Upper lobe of right lung (tissue), 1 donor: ENCODE data around the gene MXRA7. TPM values are rescaled to one million over a fixed set of nuclear protein-coding genes. Genes with fewer than 3 reads are reported as not detected.

ENCODE experiments used
- ATAC-seq: fragments of 200-7000 bp; cut with Tn5 transposase; one replicate; pipeline ENCODE4 v1.9.1; 2020; ENCODE audit warnings: mild to moderate bottlenecking, moderate library complexity
- DNase-seq: peaks from one replicate; pipeline ENCODE4 v3.0.0-alpha.2; 2020
- H3K27ac ChIP-seq: fragments of 200-600 bp; one replicate; pipeline ENCODE4 v1.8.0; 2022
- H3K27me3 ChIP-seq: fragments of 200-600 bp; one replicate; pipeline ENCODE4 v1.8.0; 2022; ENCODE audit warnings: mild to moderate bottlenecking
- H3K36me3 ChIP-seq: fragments of 200-600 bp; one replicate; pipeline ENCODE4 v1.8.0; 2022
- H3K4me1 ChIP-seq: fragments of 200-600 bp; one replicate; pipeline ENCODE4 v1.8.0; 2022
- H3K4me3 ChIP-seq: fragments of 200-600 bp; one replicate; pipeline ENCODE4 v1.8.0; 2022; ENCODE audit warnings: mild to moderate bottlenecking
- H3K9me3 ChIP-seq: fragments of 200-600 bp; one replicate; pipeline ENCODE4 v1.8.0; 2022
- CTCF ChIP-seq: fragments of 200-600 bp; IDR thresholded peaks from one replicate; pipeline ENCODE4 v1.8.0; 2022; ENCODE audit warnings: antibody characterized with exemption
- intact Hi-C: fragments of 100-400 bp; cut with DNase I; formaldehyde crosslinking; loops from one replicate; pipeline ENCODE4 v1.11.0; 2022
- total RNA-seq: library from RNA; stranded (reverse); fragmentation: NEBNext Ultra II Directional; extraction: Animal tissue kit (Norgen Biotek cat#: 25700); gene quantifications from one replicate; pipeline ENCODE4 v1.2.1, GENCODE V29; 2021
- donor health status: DM: no; HTN: yes; CAD: no; lungs with severe emphysema.

Gene MXRA7
- total RNA-seq, 1 donor from 2014 or later: 159 TPM

GRCh38 chr17:76737082-76737675, 26.4 kb upstream of the MXRA7 start, which contains the start of gene SRSF2:
TSS of gene SRSF2 (minus strand) at chr17:76737331. CDS start at chr17:76737160, 171 bp downstream.
- peak within 1 kb of the TSS; percentile 98 for H3K27ac ChIP-seq
- no peaks in the 10 kb centered on the region for H3K27me3 ChIP-seq
- ATAC-seq (peak; percentile 91), DNase-seq (peak; percentile 99)
- H3K9me3 ChIP-seq: no peaks in the 10 kb centered on the region
- intact Hi-C loops: no loop called here
- no peak for TF ChIP-seq CTCF
- H3K4me1 ChIP-seq: peaks cover 55% of the 10 kb centered on the region
- peaks cover 52% of the 10 kb centered on the region for H3K36me3 ChIP-seq
- peak within 1 kb of the TSS; percentile 95 for H3K4me3 ChIP-seq

GRCh38 chr17:76736349-76737081, 25.8 kb upstream of the MXRA7 start:
- H3K36me3 ChIP-seq: peaks cover 52% of the 10 kb centered on the region
- H3K9me3 ChIP-seq: no peaks in the 10 kb centered on the region
- DNase-seq (peak; percentile 91), ATAC-seq (peak; percentile 68)
- peaks cover 60% of the 10 kb centered on the region for H3K4me1 ChIP-seq
- peak overlapping the region; percentile 95 for H3K4me3 ChIP-seq
- peak overlapping the region; percentile 98 for H3K27ac ChIP-seq
- peak; percentile 26 for TF ChIP-seq CTCF
- no peaks in the 10 kb centered on the region for H3K27me3 ChIP-seq
- intact Hi-C loops: no loop called here

- Histone ChIP-seq H3K27ac (peak overlapping the region; percentile 98), H3K9me3 (no peaks in the 10 kb centered on the region), H3K27me3 (no peaks in the 10 kb centered on the region), H3K4me3 (peak overlapping the region; percentile 95), H3K4me1 (peaks cover 60% of the 10 kb centered on the region), H3K36me3 (peaks cover 54% of the 10 kb centered on the region)
- TF ChIP-seq CTCF: no peak
- ATAC-seq: no peak
- intact Hi-C loops: no loop called here
- DNase-seq: no peak
Measured at GRCh38 chr17:76735586-76736348, 25.0 kb upstream of the MXRA7 start.

GRCh38 chr17:76735006-76735405, 24.2 kb upstream of the MXRA7 start:
- intact Hi-C loops: no loop called here
- Histone ChIP-seq H3K27ac (peak overlapping the region; percentile 98), H3K4me3 (peak overlapping the region; percentile 95), H3K36me3 (peaks cover 54% of the 10 kb centered on the region), H3K27me3 (no peaks in the 10 kb centered on the region), H3K4me1 (peaks cover 56% of the 10 kb centered on the region), H3K9me3 (no peaks in the 10 kb centered on the region)
- no peak for DNase-seq
- ATAC-seq: no peak
- no peak for TF ChIP-seq CTCF

- H3K27me3 ChIP-seq: no peaks in the 10 kb centered on the region
- no peaks in the 10 kb centered on the region for H3K9me3 ChIP-seq
- peaks cover 54% of the 10 kb centered on the region for H3K36me3 ChIP-seq
- TF ChIP-seq CTCF: no peak
- intact Hi-C loops: no loop called here
- DNase-seq (no peak), ATAC-seq (no peak)
- peak overlapping the region; percentile 98 for H3K27ac ChIP-seq
- H3K4me3 ChIP-seq: peak overlapping the region; percentile 95
- H3K4me1 ChIP-seq: peaks cover 55% of the 10 kb centered on the region
Measured at GRCh38 chr17:76734080-76734840, 23.5 kb upstream of the MXRA7 start.
